NCI-H2107 treated with DMSO at 0.1 percent for 48 hours (cell line): Measurements from ENCODE around the gene CAPN12.

Experiments
- DNase-seq: peaks from one replicate; lab custom pipeline; 2025; ENCODE audit not compliant: unreplicated experiment; lab: John Stamatoyannopoulos, UW

CAPN12 gene

GRCh38 chr19:38697197-38697596 is 47.1 kb downstream of the CAPN12 start:
- DNase-seq: no peak

- no peak for DNase-seq
These were observed 47.6 kb downstream of the CAPN12 start for GRCh38 chr19:38696729-38697055.

GRCh38 chr19:38695832-38696728 is 48.2 kb downstream of the CAPN12 start:
- no peak for DNase-seq

GRCh38 chr19:38695317-38695683 is 49.0 kb downstream of the CAPN12 start:
- DNase-seq: no peak

GRCh38 chr19:38693380-38694223 is 50.7 kb downstream of the CAPN12 start:
- no peak for DNase-seq

GRCh38 chr19:38692458-38693379 is 51.6 kb downstream of the CAPN12 start:
- DNase-seq: no peak

GRCh38 chr19:38691938-38692457 is 52.3 kb downstream of the CAPN12 start:
- DNase-seq: no peak

GRCh38 chr19:38690832-38691231 is 53.4 kb downstream of the CAPN12 start:
- no peak for DNase-seq

- DNase-seq: no peak
These were observed 54.1 kb downstream of the CAPN12 start for GRCh38 chr19:38690146-38690545.

- DNase-seq: no peak
These were observed 56.4 kb downstream of the CAPN12 start for GRCh38 chr19:38687837-38688378.

GRCh38 chr19:38686530-38686888 is 57.8 kb downstream of the CAPN12 start:
- no peak for DNase-seq

- DNase-seq: peak; percentile 64
These were observed 58.4 kb downstream of the CAPN12 start for GRCh38 chr19:38685666-38686529.

GRCh38 chr19:38684862-38685665 is 59.2 kb downstream of the CAPN12 start:
- DNase-seq: no peak

GRCh38 chr19:38684078-38684861 is 60.0 kb downstream of the CAPN12 start:
- no peak for DNase-seq

- peak; percentile 35 for DNase-seq
These were observed 60.7 kb downstream of the CAPN12 start for GRCh38 chr19:38683393-38684077.

- no peak for DNase-seq
These were observed 61.3 kb downstream of the CAPN12 start for GRCh38 chr19:38682872-38683392.

- DNase-seq: no peak
These were observed 61.9 kb downstream of the CAPN12 start for GRCh38 chr19:38682195-38682867.
